ENCODE measurements around the gene UMODL1. TPM values are rescaled to one million over a fixed set of nuclear protein-coding genes. Genes with fewer than 3 reads are reported as not detected.

UMODL1 gene
- total and polyA plus RNA-seq, 2 donors (not counting 3 experiments of a cell fraction or from before 2014, with no cell fraction given), result not detected

DNA sequence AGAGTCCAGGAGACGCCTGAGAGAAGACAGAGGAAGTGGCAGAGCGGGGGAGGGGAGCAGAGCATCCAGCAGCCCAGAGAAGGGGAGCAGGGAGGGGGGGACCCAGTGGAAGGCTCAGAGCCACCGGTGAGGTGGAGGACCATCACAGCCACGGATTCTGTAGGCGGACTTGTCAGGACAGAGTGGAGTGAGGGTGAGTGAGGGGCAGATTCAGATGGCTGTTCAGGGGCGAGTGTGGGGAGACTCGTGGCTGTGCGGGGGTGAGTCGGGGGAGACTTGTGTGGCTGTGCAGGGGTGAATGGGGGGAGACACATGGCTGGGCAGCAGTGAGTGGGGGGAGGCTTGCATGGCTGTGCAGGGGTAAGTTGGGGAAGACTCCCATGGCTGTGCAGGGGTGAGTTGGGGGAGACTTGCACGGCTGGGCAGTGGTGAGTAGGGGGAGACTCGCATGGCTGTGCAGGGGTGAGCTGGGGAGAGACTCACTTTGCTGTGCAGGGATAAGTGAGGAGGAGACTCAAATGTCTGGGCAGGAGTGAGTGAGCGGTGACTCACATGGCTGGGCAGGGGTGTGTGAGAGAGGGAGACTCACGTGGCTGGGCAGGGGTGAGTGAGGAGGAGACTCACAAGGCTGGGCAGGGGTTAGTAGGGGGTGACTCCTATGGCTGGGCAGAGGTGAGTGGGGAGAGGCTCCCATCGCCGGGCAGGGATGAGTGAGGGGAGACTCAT, 91.0 kb downstream of the UMODL1 start:
- H3K27me3 ChIP-seq (ENCODE audit: control insufficient read depth in 2 of 2, insufficient read depth in 2 of 2, low read length in 2 of 2), result peaks cover 0 to under 1% of the 10 kb centered on the region in 2 experiments
- intact Hi-C loops (cut with micrococcal nuclease) (loop anchor here (5.0 kb wide), 1 partner anchor 35 kb away; no protein-coding TSS in a partner anchor), dilution Hi-C loops (cut with MboI; ENCODE audit: extremely low pct_ligation_motif_present, low sequenced_read_pairs) (no loop called here)
- no peak overlapping the region for H3K4me3 ChIP-seq (replicated peaks in 1 of 3; ENCODE audit: insufficient read depth in 1 of 3, low read depth in 1 of 3, low read length in 3 of 3)
- H4K20me1 ChIP-seq (replicated peaks; ENCODE audit: control insufficient read depth, extremely low read depth, insufficient read depth, low read length), result no peaks in the 10 kb centered on the region
- TF ChIP-seq, protein P1, sequence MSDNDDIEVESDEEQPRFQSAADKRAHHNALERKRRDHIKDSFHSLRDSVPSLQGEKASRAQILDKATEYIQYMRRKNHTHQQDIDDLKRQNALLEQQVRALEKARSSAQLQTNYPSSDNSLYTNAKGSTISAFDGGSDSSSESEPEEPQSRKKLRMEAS (IDR thresholded peaks at IDR 0.05; ENCODE audit: insufficient read depth, insufficient read length), result no peak
- TF ChIP-seq POLR2A (IDR thresholded peaks at IDR 0.05; ENCODE audit: low read depth, low read length) (no peak), EZH2 (IDR thresholded peaks at IDR 0.05; ENCODE audit: borderline replicate concordance, low read depth, low read length, severe bottlenecking) (no peak), GATA2 (IDR thresholded peaks at IDR 0.05; ENCODE audit: insufficient read depth, insufficient read length, low read depth, low read length) (no peak), MYC (IDR thresholded peaks at IDR 0.05; ENCODE audit: low read depth, low read length) (no peak), JUN (IDR thresholded peaks at IDR 0.05; ENCODE audit: borderline replicate concordance, insufficient read depth, insufficient read length, low read depth) (no peak), POLR2AphosphoS5 (IDR thresholded peaks at IDR 0.05; ENCODE audit: insufficient read depth, low read depth, low read length) (no peak), FOS (IDR thresholded peaks at IDR 0.05; ENCODE audit: borderline replicate concordance, insufficient read depth, low read length) (no peak)
- TF ChIP-seq, protein P2, sequence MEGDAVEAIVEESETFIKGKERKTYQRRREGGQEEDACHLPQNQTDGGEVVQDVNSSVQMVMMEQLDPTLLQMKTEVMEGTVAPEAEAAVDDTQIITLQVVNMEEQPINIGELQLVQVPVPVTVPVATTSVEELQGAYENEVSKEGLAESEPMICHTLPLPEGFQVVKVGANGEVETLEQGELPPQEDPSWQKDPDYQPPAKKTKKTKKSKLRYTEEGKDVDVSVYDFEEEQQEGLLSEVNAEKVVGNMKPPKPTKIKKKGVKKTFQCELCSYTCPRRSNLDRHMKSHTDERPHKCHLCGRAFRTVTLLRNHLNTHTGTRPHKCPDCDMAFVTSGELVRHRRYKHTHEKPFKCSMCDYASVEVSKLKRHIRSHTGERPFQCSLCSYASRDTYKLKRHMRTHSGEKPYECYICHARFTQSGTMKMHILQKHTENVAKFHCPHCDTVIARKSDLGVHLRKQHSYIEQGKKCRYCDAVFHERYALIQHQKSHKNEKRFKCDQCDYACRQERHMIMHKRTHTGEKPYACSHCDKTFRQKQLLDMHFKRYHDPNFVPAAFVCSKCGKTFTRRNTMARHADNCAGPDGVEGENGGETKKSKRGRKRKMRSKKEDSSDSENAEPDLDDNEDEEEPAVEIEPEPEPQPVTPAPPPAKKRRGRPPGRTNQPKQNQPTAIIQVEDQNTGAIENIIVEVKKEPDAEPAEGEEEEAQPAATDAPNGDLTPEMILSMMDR (IDR thresholded peaks at IDR 0.05; ENCODE audit: extremely low read depth in 1 of 2, insufficient read depth in 1 of 2, low read depth in 1 of 2, low read length in 2 of 2), result no peak
- ChIA-PET POLR2A (no interaction called here), CTCF (no interaction called here)
- BruUV-seq (replicated peaks), result no TSS peak
- H3K27ac ChIP-seq (ENCODE audit: insufficient read depth, low read depth, low read length), result no peak overlapping the region
- no peaks in the 10 kb centered on the region for H3K79me2 ChIP-seq (ENCODE audit: control insufficient read depth, insufficient read depth, low read length)
- FAIRE-seq (no peak), DNase-seq (ENCODE audit: low read depth, low spot score) (no peak)
- H3K36me3 ChIP-seq (ENCODE audit: control insufficient read depth in 2 of 2, extremely low read depth in 1 of 2, insufficient read depth in 2 of 2, low read length in 2 of 2), result no peaks in the 10 kb centered on the region
- no peak overlapping the region for H3K4me2 ChIP-seq (ENCODE audit: insufficient read depth, low read length)
- H3K9me1 ChIP-seq (replicated peaks; ENCODE audit: control insufficient read depth, extremely low read depth, insufficient read depth, low read length), result no peaks in the 10 kb centered on the region
- no peak overlapping the region for H2AFZ ChIP-seq (ENCODE audit: low read depth, low read length)
- no peaks in the 10 kb centered on the region for H3K9me3 ChIP-seq (replicated peaks; ENCODE audit: control insufficient read depth, insufficient read depth, low read length)
- no peak overlapping the region for H3K9ac ChIP-seq (replicated peaks; ENCODE audit: extremely low read depth, insufficient read depth, low read length)
- no peaks in the 10 kb centered on the region for H3K4me1 ChIP-seq (ENCODE audit: control insufficient read depth, extremely low read depth, insufficient read depth, low read length)

Data from endothelial cell of umbilical vein (primary cell).